NCI-H226 (cell line): ENCODE data around the gene SURF1.
"Not testable (repeated sequence)": the region's sequence is repeated elsewhere in the genome, so short reads cannot be mapped to it uniquely, and the experiment has no call there.

ENCODE experiments used
- DNase-seq: peaks from one replicate; pipeline ENCODE4 v3.0.0-alpha.2; 2015

Gene SURF1

GRCh38 chr9:133341369-133342068, 14.8 kb downstream of the SURF1 start:
- DNase-seq = no peak

- no peak for DNase-seq
Observed at GRCh38 chr9:133340916-133341315, 15.4 kb downstream of the SURF1 start.

- no peak for DNase-seq
Observed at GRCh38 chr9:133340256-133340655, 16.0 kb downstream of the SURF1 start.

- DNase-seq = no peak
Observed at GRCh38 chr9:133339641-133340040, 16.6 kb downstream of the SURF1 start.

- peak; percentile 91 for DNase-seq
Observed at GRCh38 chr9:133335924-133336811, 20.1 kb downstream of the SURF1 start, which contains the start of gene SURF6. SURF6 (minus strand) TSS chr9:133336188; CDS start chr9:133336132, 56 bp downstream.

GRCh38 chr9:133334888-133335287, 21.4 kb downstream of the SURF1 start:
- not testable (repeated sequence) for DNase-seq

GRCh38 chr9:133334161-133334560, 22.1 kb downstream of the SURF1 start:
- no peak for DNase-seq

- DNase-seq = no peak
Observed at GRCh38 chr9:133333566-133333965, 22.7 kb downstream of the SURF1 start.

GRCh38 chr9:133333011-133333410, 23.3 kb downstream of the SURF1 start:
- DNase-seq = no peak

- DNase-seq = no peak
Observed at GRCh38 chr9:133332381-133332730, 23.9 kb downstream of the SURF1 start.

- DNase-seq = no peak
Observed at GRCh38 chr9:133331641-133332380, 24.5 kb downstream of the SURF1 start.

- no peak for DNase-seq
Observed at GRCh38 chr9:133331221-133331620, 25.1 kb downstream of the SURF1 start.

GRCh38 chr9:133329306-133330156, 26.8 kb downstream of the SURF1 start:
- not testable (repeated sequence) for DNase-seq

GRCh38 chr9:133327834-133328484, 28.3 kb downstream of the SURF1 start:
- no peak for DNase-seq

GRCh38 chr9:133327021-133327420, 29.3 kb downstream of the SURF1 start:
- not testable (repeated sequence) for DNase-seq

- no peak for DNase-seq
Observed at GRCh38 chr9:133323991-133324703, 32.1 kb downstream of the SURF1 start.

GRCh38 chr9:133323211-133323610, 33.1 kb downstream of the SURF1 start:
- no peak for DNase-seq

GRCh38 chr9:133322701-133323100, 33.6 kb downstream of the SURF1 start:
- DNase-seq = no peak

GRCh38 chr9:133321411-133321935, 34.8 kb downstream of the SURF1 start:
- no peak for DNase-seq

- no peak for DNase-seq
Observed at GRCh38 chr9:133320421-133320881, 35.8 kb downstream of the SURF1 start.

GRCh38 chr9:133317551-133317950, 38.7 kb downstream of the SURF1 start:
- not testable (repeated sequence) for DNase-seq
